ENCODE results near the gene IL17RC.
"Not testable (repeated sequence)": the region's sequence is repeated elsewhere in the genome, so short reads cannot be mapped to it uniquely, and the experiment has no call there.

DNA sequence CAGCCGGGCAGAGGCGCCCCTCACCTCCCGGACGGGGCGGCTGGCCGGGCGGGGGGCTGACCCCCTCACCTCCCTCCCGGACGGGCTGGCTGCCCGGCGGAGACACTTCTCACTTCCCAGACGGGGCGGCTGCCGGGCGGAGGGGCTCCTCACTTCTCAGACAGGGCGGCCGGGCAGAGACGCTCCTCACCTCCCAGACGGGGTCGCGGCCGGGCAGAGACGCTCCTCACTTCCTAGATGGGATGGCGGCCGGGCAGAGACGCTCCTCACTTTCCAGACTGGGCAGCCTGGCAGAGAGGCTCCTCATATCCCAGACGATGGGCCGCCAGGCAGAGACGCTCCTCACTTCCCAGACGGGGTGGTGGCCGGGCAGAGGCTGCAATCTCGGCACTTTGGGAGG is 23.0 kb downstream of the IL17RC start:
- TF ChIP-seq, protein P1, sequence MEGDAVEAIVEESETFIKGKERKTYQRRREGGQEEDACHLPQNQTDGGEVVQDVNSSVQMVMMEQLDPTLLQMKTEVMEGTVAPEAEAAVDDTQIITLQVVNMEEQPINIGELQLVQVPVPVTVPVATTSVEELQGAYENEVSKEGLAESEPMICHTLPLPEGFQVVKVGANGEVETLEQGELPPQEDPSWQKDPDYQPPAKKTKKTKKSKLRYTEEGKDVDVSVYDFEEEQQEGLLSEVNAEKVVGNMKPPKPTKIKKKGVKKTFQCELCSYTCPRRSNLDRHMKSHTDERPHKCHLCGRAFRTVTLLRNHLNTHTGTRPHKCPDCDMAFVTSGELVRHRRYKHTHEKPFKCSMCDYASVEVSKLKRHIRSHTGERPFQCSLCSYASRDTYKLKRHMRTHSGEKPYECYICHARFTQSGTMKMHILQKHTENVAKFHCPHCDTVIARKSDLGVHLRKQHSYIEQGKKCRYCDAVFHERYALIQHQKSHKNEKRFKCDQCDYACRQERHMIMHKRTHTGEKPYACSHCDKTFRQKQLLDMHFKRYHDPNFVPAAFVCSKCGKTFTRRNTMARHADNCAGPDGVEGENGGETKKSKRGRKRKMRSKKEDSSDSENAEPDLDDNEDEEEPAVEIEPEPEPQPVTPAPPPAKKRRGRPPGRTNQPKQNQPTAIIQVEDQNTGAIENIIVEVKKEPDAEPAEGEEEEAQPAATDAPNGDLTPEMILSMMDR (IDR thresholded peaks at IDR 0.05; ENCODE audit: low read length), result not testable (repeated sequence)
- TF ChIP-seq EZH2phosphoT487 (IDR thresholded peaks at IDR 0.05; ENCODE audit: low read length); EZH2 (optimal IDR thresholded peaks at IDR 0.05; ENCODE audit: low read depth, low read length): not testable (repeated sequence)
